Liver (tissue), 9 donors: ENCODE data around the gene ACTR3C. TPM values are rescaled to one million over a fixed set of nuclear protein-coding genes. Genes with fewer than 3 reads are reported as not detected.

ENCODE experiments used
- DNase-seq: peaks from one replicate; pipeline ENCODE4 v3.0.0-alpha.2; 2017; ENCODE audit warnings: low spot score
- H3K27ac ChIP-seq, 2 donors: one replicate each; pipeline ENCODE4 v1.7.0; 2013; ENCODE audit warnings: inconsistent platforms in 2 of 2, low read length in 2 of 2, control low read depth in 1 of 2, low read depth in 1 of 2, mild to moderate bottlenecking in 1 of 2
- H3K27me3 ChIP-seq, 4 donors: one replicate each; pipeline versions ENCODE4 v1.6.1 to v1.7.0; 2013; ENCODE audit warnings: low read length in 3 of 4, inconsistent platforms in 1 of 4, mild to moderate bottlenecking in 1 of 4, moderate library complexity in 1 of 4; ENCODE audit not compliant: control insufficient read depth in 4 of 4, insufficient read depth in 4 of 4
- H3K36me3 ChIP-seq, 4 donors: one replicate each; pipeline versions ENCODE4 v1.6.1 to v1.7.0; 2013; ENCODE audit warnings: low read length in 3 of 4, mild to moderate bottlenecking in 3 of 4, low read depth in 1 of 4, moderate library complexity in 1 of 4; ENCODE audit not compliant: control insufficient read depth in 4 of 4, insufficient read depth in 3 of 4
- H3K4me1 ChIP-seq, 4 donors: one replicate each; pipeline versions ENCODE4 v1.6.1 to v1.7.0; 2013; ENCODE audit warnings: low read length in 3 of 4, mild to moderate bottlenecking in 3 of 4, moderate library complexity in 1 of 4; ENCODE audit not compliant: control insufficient read depth in 4 of 4, insufficient read depth in 4 of 4
- H3K4me3 ChIP-seq, 3 donors: one replicate each; pipeline versions ENCODE4 v1.6.1 to v1.7.0; 2013; ENCODE audit warnings: low read length in 3 of 3, control low read depth in 1 of 3, low read depth in 1 of 3, mild to moderate bottlenecking in 1 of 3
- H3K9ac ChIP-seq, 2 donors: one replicate each; pipeline ENCODE4 v1.7.0; 2013; ENCODE audit warnings: low read length in 2 of 2, mild to moderate bottlenecking in 2 of 2, moderate library complexity in 2 of 2, control low read depth in 1 of 2, low read depth in 1 of 2
- H3K9me3 ChIP-seq, 4 donors: one replicate each; pipeline versions ENCODE4 v1.6.1 to v1.7.0; 2013; ENCODE audit warnings: low read length in 3 of 4; ENCODE audit not compliant: control insufficient read depth in 4 of 4
- CTCF ChIP-seq: fragments of 150-350 bp; IDR thresholded peaks from 2 replicates; pipeline ENCODE4 v1.5.1; 2017; ENCODE audit warnings: improper control_type of control experiment, low read depth, low read length; ENCODE audit not compliant: missing input control
- EGR1 ChIP-seq, 2 donors: IDR thresholded peaks; 2 replicates each; pipeline ENCODE4 v1.6.1; 2016 to 2018; ENCODE audit warnings: antibody characterized with exemption in 2 of 2, low read depth in 2 of 2
- FOXA1 ChIP-seq: IDR thresholded peaks from 2 replicates; pipeline ENCODE4 v1.6.1; 2016; ENCODE audit warnings: antibody characterized with exemption
- HNF4A ChIP-seq, 2 donors: conservative IDR thresholded peaks; 2 replicates each; pipeline ENCODE4 v1.6.1; 2016; ENCODE audit warnings: antibody characterized with exemption in 2 of 2, mild to moderate bottlenecking in 2 of 2
- HNF4G ChIP-seq: IDR thresholded peaks from 2 replicates; pipeline ENCODE4 v1.6.1; 2016; ENCODE audit warnings: antibody characterized with exemption
- MAX ChIP-seq: IDR thresholded peaks from 2 replicates; pipeline ENCODE4 v1.6.1; 2016; ENCODE audit warnings: antibody characterized with exemption
- NR2F2 ChIP-seq: IDR thresholded peaks from 2 replicates; pipeline ENCODE4 v1.6.1; 2016; ENCODE audit warnings: antibody characterized with exemption
- RAD21 ChIP-seq, 2 donors: IDR thresholded peaks; 2 replicates each; pipeline ENCODE4 v1.6.1; 2016; ENCODE audit warnings: antibody characterized with exemption in 2 of 2, mild to moderate bottlenecking in 2 of 2
- REST ChIP-seq: IDR thresholded peaks from 2 replicates; pipeline ENCODE4 v1.6.1; 2016; ENCODE audit warnings: antibody characterized with exemption, mild to moderate bottlenecking
- SP1 ChIP-seq: IDR thresholded peaks from 2 replicates; pipeline ENCODE4 v1.6.1; 2018; ENCODE audit warnings: antibody characterized with exemption, mild to moderate bottlenecking
- TAF1 ChIP-seq: conservative IDR thresholded peaks from 2 replicates; pipeline ENCODE4 v1.6.1; 2016; ENCODE audit warnings: antibody characterized with exemption, mild to moderate bottlenecking
- YY1 ChIP-seq: IDR thresholded peaks from 2 replicates; pipeline ENCODE4 v1.6.1; 2016; ENCODE audit warnings: antibody characterized with exemption, mild to moderate bottlenecking
- ZBTB33 ChIP-seq: IDR thresholded peaks from 2 replicates; pipeline ENCODE4 v1.6.1; 2016; ENCODE audit warnings: antibody characterized with exemption
- WGBS: extraction: QIAGEN DNeasy Blood & Tissue Kit; methylation state at CpG from one replicate; pipeline ENCODE4 v1.1.7; 2013; 5-methylcytosine and 5-hydroxymethylcytosine counted together
- polyA plus RNA-seq, 2 donors: library from polyadenylated mRNA; stranded (reverse) in 1 of 2; unstranded in 1 of 2; fragments of 200-250 nt in 1 of 2; fragments of >200 nt in 1 of 2; fragmentation: Nextera tagmentation in 1 of 2; extraction: Ambion mirVana in 1 of 2; gene quantifications; one replicate each; pipeline versions ENCODE4 v1.2.1 to v1.2.3, GENCODE V29; 2013 to 2015
- total RNA-seq, 2 donors: library from RNA; depleted of rRNA; stranded (reverse); fragments of >200 nt; gene quantifications; one replicate each; pipeline ENCODE4 v1.2.3, GENCODE V29; 2014
- donor health status: healthy.
- donor health status: healthy.
- donor health status: healthy.
- donor health status: healthy.
- donor health status: healthy.

Gene ACTR3C
- total and polyA plus RNA-seq, 4 donors = 3.0 to 61.7 (median 28.3) TPM

- Histone ChIP-seq H3K4me3 (peak overlapping the region; percentile 59 to 82 (median 75)), H3K9ac (peak overlapping the region; percentile 84 to 98), H3K27me3 (no peaks in the 10 kb centered on the region), H3K27ac (peak overlapping the region; percentile 84 to 96), H3K36me3 (peaks cover 0 to 4% (median 3%) of the 10 kb centered on the region in 4 donors), H3K4me1 (peaks cover 6 to 53% (median 28%) of the 10 kb centered on the region in 4 donors), H3K9me3 (no peaks in the 10 kb centered on the region)
- no peak for DNase-seq
- WGBS = 28% methylated on average over 4 of the region's 4 CpGs
- peak; percentile 90 for TF ChIP-seq YY1
- TF ChIP-seq EGR1 (IDR thresholded peaks at IDR 0.05; ENCODE audit: low read depth in 2 of 2) = no peak
- no peak for TF ChIP-seq NR2F2
- peak; percentile 21 for TF ChIP-seq SP1
Measured at GRCh38 chr7:150322114-150322832, 1.1 kb downstream of the ACTR3C start.

GRCh38 chr7:150321788-150322113, 1.6 kb downstream of the ACTR3C start:
- peaks cover 6 to 53% (median 28%) of the 10 kb centered on the region in 4 donors for H3K4me1 ChIP-seq
- peak overlapping the region in 1 of 2 donors; percentile 23 for H3K9ac ChIP-seq
- H3K36me3 ChIP-seq = peaks cover 0 to 2% (median 1%) of the 10 kb centered on the region in 4 donors
- peak overlapping the region; percentile 84 to 96 for H3K27ac ChIP-seq
- TF ChIP-seq HNF4A (conservative IDR thresholded peaks at IDR 0.05) (no peak), YY1 (no peak), FOXA1 (no peak), MAX (no peak), CTCF (no peak), RAD21 (IDR thresholded peaks at IDR 0.05) (no peak), REST (no peak), ZBTB33 (no peak), HNF4G (no peak), TAF1 (no peak)
- H3K9me3 ChIP-seq = no peaks in the 10 kb centered on the region
- DNase-seq = no peak
- no peaks in the 10 kb centered on the region for H3K27me3 ChIP-seq
- H3K4me3 ChIP-seq = peak overlapping the region in 2 of 3 donors; percentile 59 to 75
- WGBS = 96% methylated on average over 3 of the region's 3 CpGs
